ENCODE measurements around the gene LNPEP. TPM values are rescaled to one million over a fixed set of nuclear protein-coding genes. Genes with fewer than 3 reads are reported as not detected.

Gene LNPEP
- total and polyA plus RNA-seq, 4 donors = 1.9 to 19.7 (median 9.5) TPM

- H3K36me3 ChIP-seq (ENCODE audit: control insufficient read depth in 4 of 4, insufficient read depth in 3 of 4, low read depth in 1 of 4, low read length in 3 of 4) = no peaks in the 10 kb centered on the region
- no peak for DNase-seq (ENCODE audit: low spot score)
- H3K9me3 ChIP-seq (ENCODE audit: control insufficient read depth in 4 of 4, low read length in 3 of 4) = no peaks in the 10 kb centered on the region
- H3K4me3 ChIP-seq (ENCODE audit: low read depth in 1 of 3, low read length in 3 of 3) = no peak overlapping the region
- no peaks in the 10 kb centered on the region for H3K27me3 ChIP-seq (ENCODE audit: control insufficient read depth in 4 of 4, insufficient read depth in 4 of 4, low read length in 3 of 4)
- H3K27ac ChIP-seq (ENCODE audit: low read depth in 1 of 2, low read length in 2 of 2) = no peak overlapping the region
- H3K9ac ChIP-seq (ENCODE audit: low read depth in 1 of 2, low read length in 2 of 2) = no peak overlapping the region
- H3K4me1 ChIP-seq (ENCODE audit: control insufficient read depth in 4 of 4, insufficient read depth in 4 of 4, low read length in 3 of 4) = peaks cover 0 to 11% (median 8%) of the 10 kb centered on the region in 4 donors
- no peak for TF ChIP-seq REST (IDR thresholded peaks at IDR 0.05)
- TF ChIP-seq RXRA (IDR thresholded peaks at IDR 0.05) = no peak
- TF ChIP-seq RAD21 (IDR thresholded peaks at IDR 0.05) = no peak
- no peak for TF ChIP-seq ZBTB33 (IDR thresholded peaks at IDR 0.05)
- TF ChIP-seq CTCF (IDR thresholded peaks at IDR 0.05; ENCODE audit: low read depth, low read length, missing input control) = no peak
- WGBS = 83% methylated on average over 1 of the region's 1 CpG
Measured at GRCh38 chr5:96961053-96961452, 25.2 kb downstream of the LNPEP start.

- no peaks in the 10 kb centered on the region for H3K9me3 ChIP-seq (ENCODE audit: control insufficient read depth in 4 of 4, low read length in 3 of 4)
- TF ChIP-seq CTCF (IDR thresholded peaks at IDR 0.05; ENCODE audit: low read depth, low read length, missing input control) (no peak), RXRA (IDR thresholded peaks at IDR 0.05) (no peak), EGR1 (IDR thresholded peaks at IDR 0.05; ENCODE audit: low read depth in 2 of 2) (no peak), TAF1 (conservative IDR thresholded peaks at IDR 0.05) (no peak), HNF4A (conservative IDR thresholded peaks at IDR 0.05) (no peak), FOXA2 (IDR thresholded peaks at IDR 0.05) (no peak), JUND (IDR thresholded peaks at IDR 0.05) (no peak), ZBTB33 (IDR thresholded peaks at IDR 0.05) (no peak)
- no peak overlapping the region for H3K9ac ChIP-seq (ENCODE audit: low read depth in 1 of 2, low read length in 2 of 2)
- no peak overlapping the region for H3K27ac ChIP-seq (ENCODE audit: low read depth in 1 of 2, low read length in 2 of 2)
- no peaks in the 10 kb centered on the region for H3K27me3 ChIP-seq (ENCODE audit: control insufficient read depth in 4 of 4, insufficient read depth in 4 of 4, low read length in 3 of 4)
- WGBS = 85% methylated on average over 4 of the region's 4 CpGs
- H3K4me1 ChIP-seq (ENCODE audit: control insufficient read depth in 4 of 4, insufficient read depth in 4 of 4, low read length in 3 of 4) = peaks cover 0 to 6% (median 3%) of the 10 kb centered on the region in 4 donors
- DNase-seq (ENCODE audit: low spot score) = no peak
- no peak overlapping the region for H3K4me3 ChIP-seq (ENCODE audit: low read depth in 1 of 3, low read length in 3 of 3)
- H3K36me3 ChIP-seq (ENCODE audit: control insufficient read depth in 4 of 4, insufficient read depth in 3 of 4, low read depth in 1 of 4, low read length in 3 of 4) = no peaks in the 10 kb centered on the region
Measured at GRCh38 chr5:96962540-96962991, 26.7 kb downstream of the LNPEP start.

Measured in liver (tissue), 9 donors.